Activated T-helper 1 cell treated with anti-CD3 and anti-CD28 coated beads, Interleukin-12 subunit alpha, Interleukin-12 subunit beta, Interleukin-2, Interleukin-4 antibody, amounts not matched to agents 30 ng/mL and 10 ng/mL and 1 ng/mL, durations not matched to agents 14 hours and 24 hours and 36 hours (primary cell): ENCODE results near the gene ITGA3. TPM values are rescaled to one million over a fixed set of nuclear protein-coding genes. Genes with fewer than 3 reads are reported as not detected.

Source experiments
- DNase-seq: peaks from one replicate; pipeline ENCODE4 v3.0.0; 2021; ENCODE audit warnings: low spot score
- H3K27ac Mint-ChIP-seq: one replicate; pipeline ENCODE4 v1.8.0; 2021; ENCODE audit warnings: mild to moderate bottlenecking, mixed read lengths
- H3K27me3 Mint-ChIP-seq: one replicate; pipeline ENCODE4 v1.8.0; 2022; ENCODE audit warnings: mild to moderate bottlenecking, moderate library complexity, mixed read lengths; ENCODE audit not compliant: insufficient read depth
- H3K36me3 Mint-ChIP-seq: one replicate; pipeline ENCODE4 v1.8.0; 2021; ENCODE audit warnings: low read depth, mixed read lengths
- H3K4me1 Mint-ChIP-seq: one replicate; pipeline ENCODE4 v1.8.0; 2021; ENCODE audit warnings: low read depth, mixed read lengths
- H3K4me3 Mint-ChIP-seq: one replicate; pipeline ENCODE4 v1.8.0; 2021; ENCODE audit warnings: mild to moderate bottlenecking, moderate library complexity, mixed read lengths
- H3K9me3 Mint-ChIP-seq: one replicate; pipeline ENCODE4 v1.8.0; 2021; ENCODE audit warnings: mixed read lengths
- intact Hi-C: fragments of 100-400 bp; cut with micrococcal nuclease; formaldehyde crosslinking; loops from one replicate; pipeline ENCODE4 v1.15.1; 2024
- total RNA-seq: library from RNA; stranded (reverse); gene quantifications from 2 replicates; pipeline ENCODE4 v1.2.3, GENCODE V29; 2022

Gene ITGA3
- total RNA-seq, 1 donor from 2014 or later = 20.6 TPM

- intact Hi-C loops = no loop called here
- no peak overlapping the region for H3K4me3 Mint-ChIP-seq
- H3K4me1 Mint-ChIP-seq = no peaks in the 10 kb centered on the region
- DNase-seq = no peak
- peaks cover 5% of the 10 kb centered on the region for H3K9me3 Mint-ChIP-seq
- H3K27ac Mint-ChIP-seq = no peak overlapping the region
- H3K27me3 Mint-ChIP-seq = no peaks in the 10 kb centered on the region
- peaks cover 26% of the 10 kb centered on the region for H3K36me3 Mint-ChIP-seq
These were observed 16.2 kb downstream of the ITGA3 start for GRCh38 chr17:50072130-50072529.

DNA sequence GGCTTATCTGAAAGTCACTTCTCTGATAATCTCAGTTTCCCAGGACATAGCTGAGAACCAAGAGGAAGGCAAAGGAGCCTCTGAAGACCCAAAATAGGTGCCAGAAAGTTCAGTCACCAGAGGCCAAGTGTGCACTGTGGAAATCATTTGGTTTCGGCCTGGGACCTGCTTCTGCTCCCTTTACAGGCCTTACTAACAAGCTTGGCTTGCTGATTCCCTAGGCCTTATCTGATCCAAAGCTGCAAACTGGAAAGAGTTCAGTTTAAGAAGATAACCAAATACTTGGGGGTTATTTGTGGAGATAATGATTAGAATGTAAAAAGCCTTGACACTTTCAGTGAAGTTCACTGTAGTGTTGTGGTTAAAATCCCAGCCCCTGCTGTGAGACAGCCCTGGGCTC, 17.0 kb downstream of the ITGA3 start:
- Mint-ChIP-seq H3K27ac (no peak overlapping the region), H3K27me3 (no peaks in the 10 kb centered on the region), H3K36me3 (peaks cover 32% of the 10 kb centered on the region), H3K4me3 (no peak overlapping the region), H3K4me1 (no peaks in the 10 kb centered on the region), H3K9me3 (peaks cover 5% of the 10 kb centered on the region)
- no peak for DNase-seq
- intact Hi-C loops = no loop called here

DNA sequence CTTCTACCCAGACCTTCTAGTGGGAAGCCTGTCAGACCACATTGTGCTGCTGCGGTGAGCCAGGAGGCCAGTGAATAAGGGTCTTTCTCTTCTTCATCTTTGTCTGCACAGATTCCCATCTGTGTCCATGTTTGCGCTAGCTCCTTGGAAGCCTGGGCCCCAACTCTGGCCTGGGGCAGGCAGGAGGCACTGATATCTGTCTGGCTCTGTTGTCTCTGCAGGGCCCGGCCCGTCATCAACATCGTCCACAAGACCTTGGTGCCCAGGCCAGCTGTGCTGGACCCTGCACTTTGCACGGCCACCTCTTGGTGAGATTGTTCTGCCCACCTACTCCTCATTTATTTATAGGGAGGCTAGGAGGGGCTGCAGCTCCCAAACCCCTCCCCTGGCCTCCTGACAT, 18.3 kb downstream of the ITGA3 start:
- DNase-seq = no peak
- Mint-ChIP-seq H3K9me3 (peaks cover 5% of the 10 kb centered on the region), H3K4me1 (no peaks in the 10 kb centered on the region), H3K4me3 (no peak overlapping the region), H3K27me3 (no peaks in the 10 kb centered on the region), H3K36me3 (peaks cover 32% of the 10 kb centered on the region), H3K27ac (no peak overlapping the region)
- intact Hi-C loops = no loop called here

GRCh38 chr17:50075446-50076032, 19.6 kb downstream of the ITGA3 start:
- intact Hi-C loops = no loop called here
- Mint-ChIP-seq H3K4me3 (no peak overlapping the region), H3K27ac (no peak overlapping the region), H3K4me1 (no peaks in the 10 kb centered on the region), H3K9me3 (peaks cover 5% of the 10 kb centered on the region), H3K27me3 (no peaks in the 10 kb centered on the region), H3K36me3 (peaks cover 28% of the 10 kb centered on the region)
- DNase-seq = no peak

DNA sequence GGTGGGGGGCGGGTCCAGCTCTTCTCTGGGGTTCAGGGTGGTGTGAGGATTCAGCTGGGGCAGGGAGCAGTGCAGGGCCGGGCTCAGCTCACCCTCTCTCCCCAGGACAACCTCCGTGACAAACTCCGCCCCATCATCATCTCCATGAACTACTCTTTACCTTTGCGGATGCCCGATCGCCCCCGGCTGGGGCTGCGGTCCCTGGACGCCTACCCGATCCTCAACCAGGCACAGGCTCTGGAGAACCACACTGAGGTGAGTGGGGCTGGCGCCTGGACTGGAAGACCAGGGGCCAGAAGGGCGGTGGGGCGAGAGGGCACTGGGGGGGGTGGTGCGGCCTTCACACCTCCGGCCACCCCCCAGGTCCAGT, 20.3 kb downstream of the ITGA3 start:
- intact Hi-C loops = no loop called here
- H3K4me1 Mint-ChIP-seq = no peaks in the 10 kb centered on the region
- DNase-seq = no peak
- peaks cover under 1% of the 10 kb centered on the region for H3K9me3 Mint-ChIP-seq
- peaks cover 24% of the 10 kb centered on the region for H3K36me3 Mint-ChIP-seq
- no peak overlapping the region for H3K27ac Mint-ChIP-seq
- H3K4me3 Mint-ChIP-seq = no peak overlapping the region
- no peaks in the 10 kb centered on the region for H3K27me3 Mint-ChIP-seq

DNA sequence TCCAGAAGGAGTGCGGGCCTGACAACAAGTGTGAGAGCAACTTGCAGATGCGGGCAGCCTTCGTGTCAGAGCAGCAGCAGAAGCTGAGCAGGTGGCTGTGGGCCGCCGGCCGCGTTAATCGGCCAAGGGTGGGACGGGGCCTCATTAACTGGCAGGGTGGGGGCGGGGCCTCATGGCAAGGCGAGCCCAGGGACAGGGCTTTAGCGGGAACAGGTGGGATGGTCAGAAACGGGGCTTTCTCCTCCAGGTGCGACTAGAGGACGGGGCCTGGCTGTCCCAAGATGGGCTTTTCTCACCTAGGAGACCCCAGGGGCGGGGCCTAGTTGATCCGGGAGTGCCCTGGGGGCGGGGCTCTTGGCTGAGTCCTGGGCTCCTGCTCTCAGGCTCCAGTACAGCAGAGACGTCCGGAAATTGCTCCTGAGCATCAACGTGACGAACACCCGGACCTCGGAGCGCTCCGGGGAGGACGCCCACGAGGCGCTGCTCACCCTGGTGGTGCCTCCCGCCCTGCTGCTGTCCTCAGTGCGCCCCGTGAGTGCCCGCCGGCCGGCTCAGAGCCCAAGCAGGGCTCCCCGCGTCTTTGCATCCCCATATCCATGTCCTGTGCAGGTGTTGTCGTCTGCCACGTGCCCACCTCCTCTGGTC, 20.8 kb downstream of the ITGA3 start:
- H3K27ac Mint-ChIP-seq = no peak overlapping the region
- H3K9me3 Mint-ChIP-seq = no peaks in the 10 kb centered on the region
- DNase-seq = no peak
- H3K4me3 Mint-ChIP-seq = no peak overlapping the region
- H3K36me3 Mint-ChIP-seq = peaks cover 26% of the 10 kb centered on the region
- intact Hi-C loops = no loop called here
- no peaks in the 10 kb centered on the region for H3K27me3 Mint-ChIP-seq
- H3K4me1 Mint-ChIP-seq = no peaks in the 10 kb centered on the region

GRCh38 chr17:50078430-50078829, 22.5 kb downstream of the ITGA3 start:
- DNase-seq = no peak
- Mint-ChIP-seq H3K4me3 (no peak overlapping the region), H3K36me3 (peaks cover 21% of the 10 kb centered on the region), H3K27ac (no peak overlapping the region), H3K9me3 (no peaks in the 10 kb centered on the region), H3K27me3 (no peaks in the 10 kb centered on the region), H3K4me1 (no peaks in the 10 kb centered on the region)
- intact Hi-C loops = no loop called here

- intact Hi-C loops = no loop called here
- DNase-seq = no peak
- Mint-ChIP-seq H3K4me3 (no peak overlapping the region), H3K9me3 (no peaks in the 10 kb centered on the region), H3K4me1 (no peaks in the 10 kb centered on the region), H3K27ac (no peak overlapping the region), H3K36me3 (peaks cover 18% of the 10 kb centered on the region), H3K27me3 (no peaks in the 10 kb centered on the region)
These were observed 23.6 kb downstream of the ITGA3 start for GRCh38 chr17:50079334-50080095.

GRCh38 chr17:50080096-50080480, 24.2 kb downstream of the ITGA3 start:
- H3K4me1 Mint-ChIP-seq = no peaks in the 10 kb centered on the region
- no peak overlapping the region for H3K4me3 Mint-ChIP-seq
- H3K27me3 Mint-ChIP-seq = no peaks in the 10 kb centered on the region
- intact Hi-C loops = no loop called here
- H3K27ac Mint-ChIP-seq = no peak overlapping the region
- no peak for DNase-seq
- peaks cover 16% of the 10 kb centered on the region for H3K36me3 Mint-ChIP-seq
- H3K9me3 Mint-ChIP-seq = no peaks in the 10 kb centered on the region

GRCh38 chr17:50080827-50081226, 24.9 kb downstream of the ITGA3 start:
- Mint-ChIP-seq H3K36me3 (peaks cover 16% of the 10 kb centered on the region), H3K27me3 (no peaks in the 10 kb centered on the region), H3K27ac (no peak overlapping the region), H3K4me1 (no peaks in the 10 kb centered on the region), H3K9me3 (no peaks in the 10 kb centered on the region), H3K4me3 (no peak overlapping the region)
- intact Hi-C loops = no loop called here
- DNase-seq = no peak

DNA sequence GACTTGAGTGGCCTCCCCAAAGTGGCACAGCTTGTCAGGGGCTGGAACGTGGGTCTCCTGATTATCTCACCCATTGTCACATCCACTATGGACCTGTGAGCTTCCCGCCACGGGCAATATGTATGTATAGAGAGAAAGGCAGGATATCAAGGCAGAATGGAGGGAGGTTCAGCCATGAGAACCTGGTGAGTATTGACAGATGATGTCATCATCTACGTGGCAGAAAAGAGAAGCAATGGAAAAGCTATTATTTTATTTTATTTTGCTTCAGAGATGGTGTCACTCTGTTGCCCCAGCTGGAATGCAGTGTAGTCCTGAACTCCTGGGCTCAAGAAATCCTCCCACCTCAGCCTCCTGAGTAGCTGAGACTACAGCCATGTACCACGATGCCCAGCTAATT, 25.8 kb downstream of the ITGA3 start:
- no peaks in the 10 kb centered on the region for H3K27me3 Mint-ChIP-seq
- intact Hi-C loops = no loop called here
- no peak overlapping the region for H3K27ac Mint-ChIP-seq
- DNase-seq = no peak
- no peaks in the 10 kb centered on the region for H3K9me3 Mint-ChIP-seq
- H3K4me3 Mint-ChIP-seq = no peak overlapping the region
- peaks cover 16% of the 10 kb centered on the region for H3K36me3 Mint-ChIP-seq
- no peaks in the 10 kb centered on the region for H3K4me1 Mint-ChIP-seq

- Mint-ChIP-seq H3K4me1 (no peaks in the 10 kb centered on the region), H3K4me3 (no peak overlapping the region)
- intact Hi-C loops = loop anchor here (1.0 to 2.0 kb wide), 4 partner anchors 31 to 521 kb away; partner anchors contain the start of gene ITGA3
These were observed 31.5 kb downstream of the ITGA3 start for GRCh38 chr17:50087246-50087911.

DNA sequence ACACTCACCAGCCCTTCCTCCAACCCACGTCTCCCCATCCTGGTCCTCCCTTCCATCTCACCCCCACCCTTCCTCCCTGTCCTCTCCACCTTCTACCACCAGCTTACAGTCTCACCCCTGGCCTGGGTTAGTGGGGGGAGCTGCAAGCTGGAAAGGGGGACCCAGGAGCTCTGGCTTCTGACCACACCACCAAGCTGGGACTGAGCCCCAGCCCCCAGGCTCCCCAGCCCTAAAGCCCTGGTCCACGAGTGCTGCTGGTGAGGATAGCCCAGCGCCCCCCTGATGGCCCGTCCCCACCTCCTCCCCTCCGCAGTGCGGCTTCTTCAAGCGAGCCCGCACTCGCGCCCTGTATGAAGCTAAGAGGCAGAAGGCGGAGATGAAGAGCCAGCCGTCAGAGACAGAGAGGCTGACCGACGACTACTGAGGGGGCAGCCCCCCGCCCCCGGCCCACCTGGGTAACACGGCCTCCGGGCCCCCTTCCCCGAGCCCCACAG, 32.0 kb downstream of the ITGA3 start:
- DNase-seq = no peak
- Mint-ChIP-seq H3K36me3 (no peaks in the 10 kb centered on the region), H3K27me3 (no peaks in the 10 kb centered on the region), H3K4me3 (no peak overlapping the region), H3K27ac (no peak overlapping the region), H3K4me1 (no peaks in the 10 kb centered on the region), H3K9me3 (no peaks in the 10 kb centered on the region)
- intact Hi-C loops = loop anchor here (1.0 to 2.0 kb wide), 4 partner anchors 32 to 521 kb away; partner anchors contain the start of gene ITGA3

More at GRCh38 chr17:50087246-50087911, 31.5 kb downstream of the ITGA3 start:
- DNase-seq = peak; percentile 72
- no peaks in the 10 kb centered on the region for H3K27me3 Mint-ChIP-seq
- no peak overlapping the region for H3K27ac Mint-ChIP-seq
- no peaks in the 10 kb centered on the region for H3K36me3 Mint-ChIP-seq
- no peaks in the 10 kb centered on the region for H3K9me3 Mint-ChIP-seq
